GM12878 (cell line): ENCODE results near the gene DYRK1B. TPM values are rescaled to one million over a fixed set of nuclear protein-coding genes. Genes with fewer than 3 reads are reported as not detected.

ENCODE experiments used
- BACH1 ChIP-seq: fragments of 450-650 bp; IDR thresholded peaks from 2 replicates; pipeline ENCODE4 v1.6.1; 2017; ENCODE audit warnings: mild to moderate bottlenecking, borderline replicate concordance
- BCL11A ChIP-seq: IDR thresholded peaks from 2 replicates; pipeline ENCODE4 v1.6.1; 2011; ENCODE audit warnings: low read depth, low read length
- BRCA1 ChIP-seq: IDR thresholded peaks from 2 replicates; pipeline ENCODE4 v1.6.1; 2011; ENCODE audit warnings: low read depth, low read length, improper control_type of control experiment
- CREM ChIP-seq: IDR thresholded peaks from 2 replicates; pipeline ENCODE4 v1.6.1; 2014; ENCODE audit warnings: antibody characterized with exemption, low read depth
- EGR1 ChIP-seq, 2 experiments: IDR thresholded peaks; 1 replicate in 1 of 2; 2 replicates in 1 of 2; pipeline ENCODE4 v1.6.1; 2011 to 2012; ENCODE audit warnings: low read depth in 2 of 2, low read length in 2 of 2, borderline replicate concordance in 1 of 2, mild to moderate bottlenecking in 1 of 2, moderate library complexity in 1 of 2
- FOXM1 ChIP-seq: IDR thresholded peaks from 2 replicates; pipeline ENCODE4 v1.6.1; 2012; ENCODE audit warnings: low read depth, mild to moderate bottlenecking, inconsistent platforms, low read length, moderate library complexity
- HCFC1 ChIP-seq: fragments of 150-350 bp; IDR thresholded peaks from 2 replicates; pipeline ENCODE4 v1.6.1; 2014; ENCODE audit warnings: low read length
- IKZF2 ChIP-seq, 2 experiments: fragments of 450-650 bp; IDR thresholded peaks; 2 replicates each; pipeline ENCODE4 v1.6.1; 2017; ENCODE audit warnings: mild to moderate bottlenecking in 2 of 2, moderate library complexity in 2 of 2
- KLF5 ChIP-seq: fragments of 450-650 bp; IDR thresholded peaks from 2 replicates; pipeline ENCODE4 v1.6.1; 2014; ENCODE audit warnings: mild to moderate bottlenecking; ENCODE audit not compliant: partially characterized antibody
- MYB ChIP-seq: fragments of 150-350 bp; IDR thresholded peaks from 2 replicates; pipeline ENCODE4 v1.6.1; 2014; ENCODE audit warnings: mild to moderate bottlenecking, low read depth, low read length, borderline replicate concordance
- NFIC ChIP-seq: IDR thresholded peaks from 2 replicates; pipeline ENCODE4 v1.6.1; 2012; ENCODE audit warnings: low read depth, mild to moderate bottlenecking, inconsistent platforms, low read length, moderate library complexity
- POLR2A ChIP-seq: IDR thresholded peaks from 2 replicates; pipeline ENCODE4 v1.6.1; 2011; ENCODE audit warnings: low read depth, mild to moderate bottlenecking, low read length
- POLR2AphosphoS5 ChIP-seq: IDR thresholded peaks from 2 replicates; pipeline ENCODE4 v1.6.1; 2011; ENCODE audit warnings: mild to moderate bottlenecking, low read length, inconsistent platforms
- POU2F2 ChIP-seq: IDR thresholded peaks from 3 replicates; pipeline ENCODE4 v1.6.1; 2011; ENCODE audit warnings: low read depth, mild to moderate bottlenecking, low read length, borderline replicate concordance
- RAD21 ChIP-seq: IDR thresholded peaks from 2 replicates; pipeline ENCODE4 v1.6.1; 2011; ENCODE audit warnings: mild to moderate bottlenecking, low read depth, low read length, moderate library complexity; ENCODE audit not compliant: insufficient read depth
- RAD51 ChIP-seq: fragments of 450-650 bp; IDR thresholded peaks from 2 replicates; pipeline ENCODE4 v1.6.1; 2016; ENCODE audit warnings: moderate library complexity, mild to moderate bottlenecking, inconsistent platforms
- RB1 ChIP-seq: fragments of 450-650 bp; formaldehyde crosslinking; IDR thresholded peaks from 2 replicates; pipeline ENCODE4 v1.6.1; 2017; ENCODE audit warnings: mild to moderate bottlenecking, borderline replicate concordance
- SUZ12 ChIP-seq: fragments of 200-600 bp; sonication (generic); IDR thresholded peaks from one replicate; pipeline ENCODE4 v1.6.1; 2018; ENCODE audit warnings: antibody characterized with exemption, mild to moderate bottlenecking; ENCODE audit not compliant: unreplicated experiment
- TCF3 ChIP-seq: IDR thresholded peaks from 2 replicates; pipeline ENCODE4 v1.6.1; 2012; ENCODE audit warnings: low read depth, mild to moderate bottlenecking, low read length, borderline replicate concordance; ENCODE audit not compliant: insufficient read depth
- polyA plus RNA-seq, 11 experiments: library from polyadenylated mRNA; depleted of rRNA in 4 of 11; unstranded in 6 of 11; stranded (reverse) in 5 of 11; fragments of >200 nt; fragmentation: Nextera tagmentation in 4 of 11; fragmentation: Illumina TruSeq in 1 of 11; extraction: Ambion mirVana in 4 of 11; extraction: Trizol in 1 of 11; gene quantifications; 1 replicate in 1 of 11; 2 replicates in 10 of 11; pipeline versions ENCODE4 v1.2.1 to v1.2.3, GENCODE V29; 2011 to 2016; ENCODE audit warnings: inconsistent platforms in 2 of 11, missing spikeins in 2 of 11, low read depth in 1 of 11
- total RNA-seq, 4 experiments: library from RNA; depleted of rRNA in 3 of 4; stranded (reverse); fragments of >200 nt in 3 of 4; fragmentation: Illumina TruSeq in 1 of 4; extraction: Trizol in 1 of 4; gene quantifications; 2 replicates each; pipeline versions ENCODE4 v1.2.1 to v1.2.3, GENCODE V29; 2013 to 2021
- TF ChIP-seq, protein P1 (sequence below): fragments of 450-650 bp; IDR thresholded peaks from 2 replicates; pipeline ENCODE4 v1.6.1; 2016; ENCODE audit warnings: mild to moderate bottlenecking
- TF ChIP-seq, protein P2 (sequence below): fragments of 450-650 bp; IDR thresholded peaks from 2 replicates; pipeline ENCODE4 v1.6.1; 2017; ENCODE audit warnings: low read depth, mild to moderate bottlenecking, moderate library complexity
- TF ChIP-seq, protein P3 (sequence below): fragments of 150-350 bp; IDR thresholded peaks from 2 replicates; pipeline ENCODE4 v1.6.1; 2016; ENCODE audit warnings: low read depth, low read length
- TF ChIP-seq, protein P4 (sequence below): fragments of 450-650 bp; IDR thresholded peaks from 2 replicates; pipeline ENCODE4 v1.6.1; 2017; ENCODE audit warnings: mild to moderate bottlenecking

Gene DYRK1B
- total and polyA plus RNA-seq, 10 of the 15 experiments (the other 5 are each of a cell fraction or from before 2014, with no cell fraction given), result 0.07 to 10.2 (median 3.4) TPM; not detected in 1

DNA sequence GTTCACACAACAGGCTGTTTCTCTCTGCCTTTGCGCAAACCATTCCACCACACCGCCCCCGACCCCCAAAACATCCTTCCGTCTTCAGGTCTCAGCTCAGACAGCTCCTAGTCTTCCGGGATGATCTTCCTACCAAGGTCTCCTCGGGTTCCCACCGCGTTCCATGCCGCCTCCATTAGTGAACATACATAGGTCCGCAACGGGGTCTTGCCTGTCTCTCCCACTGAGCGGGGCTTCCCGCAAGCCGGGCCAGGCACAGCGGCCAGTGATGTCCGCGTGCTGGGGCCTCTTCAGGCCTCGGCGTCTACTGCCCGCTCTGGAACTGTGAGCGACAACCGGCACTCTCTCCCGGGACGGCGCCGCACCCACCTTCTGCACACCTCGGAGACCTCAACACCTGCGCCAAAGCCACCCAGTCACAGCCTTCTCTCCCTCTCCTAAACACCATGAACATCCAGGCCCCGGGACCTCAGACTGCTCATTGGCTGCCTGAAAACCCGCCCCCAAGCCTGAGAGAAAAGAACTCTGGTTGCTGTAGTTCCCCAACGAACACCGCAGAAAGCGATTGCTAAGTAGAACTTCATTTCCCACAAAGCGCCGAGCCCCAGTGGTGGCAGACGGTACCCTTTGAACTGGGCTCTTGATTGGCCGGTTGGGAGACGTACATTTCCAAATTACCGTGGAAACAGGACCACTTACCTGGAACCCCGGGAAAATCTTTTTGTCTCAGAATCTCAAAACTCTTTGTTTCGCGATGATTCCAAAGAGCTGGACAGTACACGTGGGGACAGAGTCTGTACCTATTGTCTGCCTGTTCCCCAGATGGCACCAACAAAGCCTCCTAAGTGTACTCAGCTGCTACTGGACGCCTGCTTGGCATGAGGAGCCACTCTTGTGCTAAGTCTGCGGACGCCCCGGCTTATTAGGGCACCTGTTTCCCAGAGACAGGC lies 9.5 kb downstream of the DYRK1B start (continued):
- TF ChIP-seq, protein P1, sequence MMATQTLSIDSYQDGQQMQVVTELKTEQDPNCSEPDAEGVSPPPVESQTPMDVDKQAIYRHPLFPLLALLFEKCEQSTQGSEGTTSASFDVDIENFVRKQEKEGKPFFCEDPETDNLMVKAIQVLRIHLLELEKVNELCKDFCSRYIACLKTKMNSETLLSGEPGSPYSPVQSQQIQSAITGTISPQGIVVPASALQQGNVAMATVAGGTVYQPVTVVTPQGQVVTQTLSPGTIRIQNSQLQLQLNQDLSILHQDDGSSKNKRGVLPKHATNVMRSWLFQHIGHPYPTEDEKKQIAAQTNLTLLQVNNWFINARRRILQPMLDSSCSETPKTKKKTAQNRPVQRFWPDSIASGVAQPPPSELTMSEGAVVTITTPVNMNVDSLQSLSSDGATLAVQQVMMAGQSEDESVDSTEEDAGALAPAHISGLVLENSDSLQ, result peak; percentile 31; the same call in 1 of the 2 replicates
- no peak for TF ChIP-seq FOXM1
- TF ChIP-seq TCF3, result no peak
- no peak for TF ChIP-seq RAD21
- TF ChIP-seq RB1, result no peak
- TF ChIP-seq, protein P2, sequence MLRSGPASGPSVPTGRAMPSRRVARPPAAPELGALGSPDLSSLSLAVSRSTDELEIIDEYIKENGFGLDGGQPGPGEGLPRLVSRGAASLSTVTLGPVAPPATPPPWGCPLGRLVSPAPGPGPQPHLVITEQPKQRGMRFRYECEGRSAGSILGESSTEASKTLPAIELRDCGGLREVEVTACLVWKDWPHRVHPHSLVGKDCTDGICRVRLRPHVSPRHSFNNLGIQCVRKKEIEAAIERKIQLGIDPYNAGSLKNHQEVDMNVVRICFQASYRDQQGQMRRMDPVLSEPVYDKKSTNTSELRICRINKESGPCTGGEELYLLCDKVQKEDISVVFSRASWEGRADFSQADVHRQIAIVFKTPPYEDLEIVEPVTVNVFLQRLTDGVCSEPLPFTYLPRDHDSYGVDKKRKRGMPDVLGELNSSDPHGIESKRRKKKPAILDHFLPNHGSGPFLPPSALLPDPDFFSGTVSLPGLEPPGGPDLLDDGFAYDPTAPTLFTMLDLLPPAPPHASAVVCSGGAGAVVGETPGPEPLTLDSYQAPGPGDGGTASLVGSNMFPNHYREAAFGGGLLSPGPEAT, result peak; percentile 42; the same call in 1 of the 2 replicates
- TF ChIP-seq BACH1, result 0 out of 2 replicates have a peak, but pooled peaks have one; percentile 28
- TF ChIP-seq POU2F2, result no peak
- no peak for TF ChIP-seq RAD51
- peak; percentile 77 for TF ChIP-seq POLR2A
- TF ChIP-seq POLR2AphosphoS5, result peak; percentile 41; the same call in 1 of the 2 replicates
- TF ChIP-seq IKZF2 (IDR thresholded peaks at IDR 0.05), result no peak
- TF ChIP-seq BRCA1, result no peak
- TF ChIP-seq KLF5, result no peak
- no peak for TF ChIP-seq BCL11A
- TF ChIP-seq, protein P3, sequence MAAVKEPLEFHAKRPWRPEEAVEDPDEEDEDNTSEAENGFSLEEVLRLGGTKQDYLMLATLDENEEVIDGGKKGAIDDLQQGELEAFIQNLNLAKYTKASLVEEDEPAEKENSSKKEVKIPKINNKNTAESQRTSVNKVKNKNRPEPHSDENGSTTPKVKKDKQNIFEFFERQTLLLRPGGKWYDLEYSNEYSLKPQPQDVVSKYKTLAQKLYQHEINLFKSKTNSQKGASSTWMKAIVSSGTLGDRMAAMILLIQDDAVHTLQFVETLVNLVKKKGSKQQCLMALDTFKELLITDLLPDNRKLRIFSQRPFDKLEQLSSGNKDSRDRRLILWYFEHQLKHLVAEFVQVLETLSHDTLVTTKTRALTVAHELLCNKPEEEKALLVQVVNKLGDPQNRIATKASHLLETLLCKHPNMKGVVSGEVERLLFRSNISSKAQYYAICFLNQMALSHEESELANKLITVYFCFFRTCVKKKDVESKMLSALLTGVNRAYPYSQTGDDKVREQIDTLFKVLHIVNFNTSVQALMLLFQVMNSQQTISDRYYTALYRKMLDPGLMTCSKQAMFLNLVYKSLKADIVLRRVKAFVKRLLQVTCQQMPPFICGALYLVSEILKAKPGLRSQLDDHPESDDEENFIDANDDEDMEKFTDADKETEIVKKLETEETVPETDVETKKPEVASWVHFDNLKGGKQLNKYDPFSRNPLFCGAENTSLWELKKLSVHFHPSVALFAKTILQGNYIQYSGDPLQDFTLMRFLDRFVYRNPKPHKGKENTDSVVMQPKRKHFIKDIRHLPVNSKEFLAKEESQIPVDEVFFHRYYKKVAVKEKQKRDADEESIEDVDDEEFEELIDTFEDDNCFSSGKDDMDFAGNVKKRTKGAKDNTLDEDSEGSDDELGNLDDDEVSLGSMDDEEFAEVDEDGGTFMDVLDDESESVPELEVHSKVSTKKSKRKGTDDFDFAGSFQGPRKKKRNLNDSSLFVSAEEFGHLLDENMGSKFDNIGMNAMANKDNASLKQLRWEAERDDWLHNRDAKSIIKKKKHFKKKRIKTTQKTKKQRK, result no peak
- TF ChIP-seq EGR1 (IDR thresholded peaks at IDR 0.05; ENCODE audit: borderline replicate concordance in 1 of 2, low read depth in 2 of 2, low read length in 2 of 2), result no peak
- peak; percentile 77; the same call in 1 of the 2 replicates for TF ChIP-seq CREM
- no peak for TF ChIP-seq SUZ12
- no peak for TF ChIP-seq MYB
- peak; percentile 94 for TF ChIP-seq HCFC1
- TF ChIP-seq, protein P4, sequence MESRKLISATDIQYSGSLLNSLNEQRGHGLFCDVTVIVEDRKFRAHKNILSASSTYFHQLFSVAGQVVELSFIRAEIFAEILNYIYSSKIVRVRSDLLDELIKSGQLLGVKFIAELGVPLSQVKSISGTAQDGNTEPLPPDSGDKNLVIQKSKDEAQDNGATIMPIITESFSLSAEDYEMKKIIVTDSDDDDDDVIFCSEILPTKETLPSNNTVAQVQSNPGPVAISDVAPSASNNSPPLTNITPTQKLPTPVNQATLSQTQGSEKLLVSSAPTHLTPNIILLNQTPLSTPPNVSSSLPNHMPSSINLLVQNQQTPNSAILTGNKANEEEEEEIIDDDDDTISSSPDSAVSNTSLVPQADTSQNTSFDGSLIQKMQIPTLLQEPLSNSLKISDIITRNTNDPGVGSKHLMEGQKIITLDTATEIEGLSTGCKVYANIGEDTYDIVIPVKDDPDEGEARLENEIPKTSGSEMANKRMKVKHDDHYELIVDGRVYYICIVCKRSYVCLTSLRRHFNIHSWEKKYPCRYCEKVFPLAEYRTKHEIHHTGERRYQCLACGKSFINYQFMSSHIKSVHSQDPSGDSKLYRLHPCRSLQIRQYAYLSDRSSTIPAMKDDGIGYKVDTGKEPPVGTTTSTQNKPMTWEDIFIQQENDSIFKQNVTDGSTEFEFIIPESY, result no peak
- no peak for TF ChIP-seq NFIC
